Stimulated activated CD8-positive, alpha-beta memory T cell treated with anti-CD3 and anti-CD28 coated beads, Interleukin-12 subunit alpha, Interleukin-12 subunit beta, amount 100 ng/mL, for 1 hour (primary cell): ENCODE measurements around the gene NEK1.

Experiments used
- DNase-seq: peaks from one replicate; pipeline ENCODE4 v3.0.0-alpha.2; 2020; ENCODE audit warnings: low read depth

Gene NEK1

GRCh38 chr4:169366821-169367220 is 245.6 kb downstream of the NEK1 start:
- no peak for DNase-seq

- DNase-seq = no peak
Measured at GRCh38 chr4:169362607-169363006, 249.8 kb downstream of the NEK1 start.

- no peak for DNase-seq
Measured at GRCh38 chr4:169361756-169362155, 250.6 kb downstream of the NEK1 start.

GRCh38 chr4:169359961-169360360 is 252.4 kb downstream of the NEK1 start:
- DNase-seq = no peak

- DNase-seq = no peak
Measured at GRCh38 chr4:169352360-169352759, 260.0 kb downstream of the NEK1 start.

- DNase-seq = no peak
Measured at GRCh38 chr4:169351872-169352271, 260.5 kb downstream of the NEK1 start.

GRCh38 chr4:169348541-169348940 is 263.8 kb downstream of the NEK1 start:
- DNase-seq = no peak

GRCh38 chr4:169346840-169347239 is 265.5 kb downstream of the NEK1 start:
- DNase-seq = no peak

GRCh38 chr4:169345316-169345721 is 267.1 kb downstream of the NEK1 start:
- no peak for DNase-seq
